Ishikawa (cell line): ENCODE results near the gene GNAL.

Experiments used
- CEBPB ChIP-seq: IDR thresholded peaks from 2 replicates; pipeline ENCODE4 v1.6.1; 2012
- CREB1 ChIP-seq: IDR thresholded peaks from 2 replicates; pipeline ENCODE4 v1.6.1; 2012; ENCODE audit warnings: low read depth
- EP300 ChIP-seq: IDR thresholded peaks from 2 replicates; pipeline ENCODE4 v1.6.1; 2012; ENCODE audit warnings: borderline replicate concordance
- FOXM1 ChIP-seq: IDR thresholded peaks from 2 replicates; pipeline ENCODE4 v1.6.1; 2012; ENCODE audit warnings: low read depth, borderline replicate concordance
- MAX ChIP-seq: IDR thresholded peaks from 2 replicates; pipeline ENCODE4 v1.6.1; 2012
- TCF12 ChIP-seq: IDR thresholded peaks from 2 replicates; pipeline ENCODE4 v1.6.1; 2012; ENCODE audit warnings: low read depth
- TEAD4 ChIP-seq: IDR thresholded peaks from 2 replicates; pipeline ENCODE4 v1.6.1; 2012
- YY1 ChIP-seq: IDR thresholded peaks from 2 replicates; pipeline ENCODE4 v1.6.1; 2012; ENCODE audit warnings: low read depth
- ZBTB7A ChIP-seq: IDR thresholded peaks from 2 replicates; pipeline ENCODE4 v1.6.1; 2012; ENCODE audit warnings: low read depth
- TF ChIP-seq, protein P1 (sequence below): IDR thresholded peaks from 2 replicates; pipeline ENCODE4 v1.6.1; 2012; ENCODE audit warnings: low read depth, mild to moderate bottlenecking

DNA sequence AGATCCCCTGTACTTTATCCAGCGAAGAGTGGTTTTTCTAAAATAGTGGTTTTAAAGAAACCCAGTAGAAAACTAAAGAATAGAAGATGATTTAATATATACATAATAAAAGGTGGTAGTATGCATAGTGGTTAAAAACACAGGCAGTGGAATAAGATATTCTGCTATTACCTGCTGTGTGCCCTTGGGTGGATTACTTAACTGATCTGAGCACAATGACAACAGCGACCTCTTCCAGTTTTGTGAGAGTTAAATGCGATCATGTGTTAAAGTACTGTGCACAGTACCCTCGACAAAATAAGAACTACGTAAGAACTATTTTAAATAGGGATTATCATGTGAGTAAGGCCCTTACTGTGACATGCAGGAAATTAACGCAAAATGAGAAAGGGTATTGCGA is 132.1 kb downstream of the GNAL start:
- no peak for TF ChIP-seq EP300
- TF ChIP-seq TCF12, result no peak
- TF ChIP-seq MAX, result no peak
- no peak for TF ChIP-seq CREB1
- no peak for TF ChIP-seq YY1
- TF ChIP-seq, protein P1, sequence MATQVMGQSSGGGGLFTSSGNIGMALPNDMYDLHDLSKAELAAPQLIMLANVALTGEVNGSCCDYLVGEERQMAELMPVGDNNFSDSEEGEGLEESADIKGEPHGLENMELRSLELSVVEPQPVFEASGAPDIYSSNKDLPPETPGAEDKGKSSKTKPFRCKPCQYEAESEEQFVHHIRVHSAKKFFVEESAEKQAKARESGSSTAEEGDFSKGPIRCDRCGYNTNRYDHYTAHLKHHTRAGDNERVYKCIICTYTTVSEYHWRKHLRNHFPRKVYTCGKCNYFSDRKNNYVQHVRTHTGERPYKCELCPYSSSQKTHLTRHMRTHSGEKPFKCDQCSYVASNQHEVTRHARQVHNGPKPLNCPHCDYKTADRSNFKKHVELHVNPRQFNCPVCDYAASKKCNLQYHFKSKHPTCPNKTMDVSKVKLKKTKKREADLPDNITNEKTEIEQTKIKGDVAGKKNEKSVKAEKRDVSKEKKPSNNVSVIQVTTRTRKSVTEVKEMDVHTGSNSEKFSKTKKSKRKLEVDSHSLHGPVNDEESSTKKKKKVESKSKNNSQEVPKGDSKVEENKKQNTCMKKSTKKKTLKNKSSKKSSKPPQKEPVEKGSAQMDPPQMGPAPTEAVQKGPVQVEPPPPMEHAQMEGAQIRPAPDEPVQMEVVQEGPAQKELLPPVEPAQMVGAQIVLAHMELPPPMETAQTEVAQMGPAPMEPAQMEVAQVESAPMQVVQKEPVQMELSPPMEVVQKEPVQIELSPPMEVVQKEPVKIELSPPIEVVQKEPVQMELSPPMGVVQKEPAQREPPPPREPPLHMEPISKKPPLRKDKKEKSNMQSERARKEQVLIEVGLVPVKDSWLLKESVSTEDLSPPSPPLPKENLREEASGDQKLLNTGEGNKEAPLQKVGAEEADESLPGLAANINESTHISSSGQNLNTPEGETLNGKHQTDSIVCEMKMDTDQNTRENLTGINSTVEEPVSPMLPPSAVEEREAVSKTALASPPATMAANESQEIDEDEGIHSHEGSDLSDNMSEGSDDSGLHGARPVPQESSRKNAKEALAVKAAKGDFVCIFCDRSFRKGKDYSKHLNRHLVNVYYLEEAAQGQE, result no peak
- TF ChIP-seq FOXM1, result no peak
- TF ChIP-seq TEAD4, result no peak
- no peak for TF ChIP-seq ZBTB7A
- no peak for TF ChIP-seq CEBPB
